K562 (cell line): ENCODE results near the gene BMS1. TPM values are rescaled to one million over a fixed set of nuclear protein-coding genes. Genes with fewer than 3 reads are reported as not detected.

ENCODE experiments used
- ATAC-seq: fragments of 200-7000 bp; cut with Tn5 transposase; 3 replicates; pipeline ENCODE4 v1.9.1; 2020; ENCODE audit warnings: moderate library complexity
- BruUV-seq: library from RNA; stranded (reverse); fragments of 400-500 nt; replicated peaks from 2 replicates; lab custom pipeline; 2021; lab: Mats Ljungman, UMichigan
- CTCF ChIA-PET: fragments of 300-600 bp; formaldehyde crosslinking; extraction: SDS; loops from one replicate; lab custom pipeline; 2021; ENCODE audit warnings: low intra/inter-chr PET ratio; lab: Yijun Ruan, JAX
- POLR2A ChIA-PET: fragments of 300-600, 350-650 bp; sonication (Branson Sonifier 250); formaldehyde crosslinking; extraction: SDS; loops from one replicate; lab custom pipeline; 2021; ENCODE audit warnings: antibody characterized with exemption, inconsistent platforms; lab: Yijun Ruan, JAX
- DNase-seq, 4 experiments: peaks; one replicate each; pipeline versions ENCODE4 v3.0.0 to v3.0.0-alpha.2; 2011 to 2018; ENCODE audit warnings: low spot score in 3 of 4, mixed read lengths in 3 of 4; ENCODE audit errors: extremely low read depth in 1 of 4
- FAIRE-seq: peaks from 2 replicates; lab custom pipeline; 2011; peaks lifted over from hg19 to GRCh38; lab: Jason Lieb, UNC
- H2AFZ ChIP-seq: 2 replicates; pipeline ENCODE4 v1.6.0; 2011; ENCODE audit warnings: low read depth, low read length, control low read depth, inconsistent platforms
- H3K27ac ChIP-seq: fragments of 200-600 bp; 3 replicates; pipeline ENCODE4 v1.8.0; 2011; ENCODE audit warnings: low read depth, mild to moderate bottlenecking, control low read depth, inconsistent platforms, low read length, moderate library complexity, mixed read lengths; ENCODE audit errors: extremely low read depth
- H3K27me3 ChIP-seq, 2 experiments: fragments of 300-600 bp in 1 of 2; 2 replicates in 1 of 2; 3 replicates in 1 of 2; pipeline versions ENCODE4 v1.6.0 to v1.8.0; 2011; ENCODE audit warnings: inconsistent platforms in 2 of 2, low read length in 2 of 2, mild to moderate bottlenecking in 1 of 2, mixed read lengths in 1 of 2, moderate library complexity in 1 of 2; ENCODE audit not compliant: control insufficient read depth in 2 of 2, insufficient read depth in 2 of 2
- H3K36me3 ChIP-seq: fragments of 300-600 bp; 3 replicates; pipeline ENCODE4 v1.8.0; 2011; ENCODE audit warnings: mild to moderate bottlenecking, low read length, inconsistent platforms; ENCODE audit not compliant: control insufficient read depth, insufficient read depth
- H3K4me1 ChIP-seq, 2 experiments: fragments of 200-600 bp in 1 of 2; replicated peaks in 1 of 2; 2 replicates in 1 of 2; 3 replicates in 1 of 2; pipeline versions ENCODE4 v1.5.1 to v1.8.0; 2011; ENCODE audit warnings: inconsistent platforms in 2 of 2, low read length in 2 of 2, mild to moderate bottlenecking in 1 of 2, mixed read lengths in 1 of 2, moderate library complexity in 1 of 2; ENCODE audit not compliant: control insufficient read depth in 2 of 2, insufficient read depth in 2 of 2
- H3K4me2 ChIP-seq: 2 replicates; pipeline ENCODE4 v1.6.1; 2011; ENCODE audit warnings: low read length, control low read depth, inconsistent platforms, mixed read lengths; ENCODE audit not compliant: insufficient read depth
- H3K4me3 ChIP-seq: fragments of 200-600 bp; sonication (generic), shearing (Covaris generic); 2 replicates; pipeline ENCODE4 v1.5.1; 2016; ENCODE audit warnings: control low read depth, inconsistent platforms
- H3K79me2 ChIP-seq: fragments of 200-600 bp; 3 replicates; pipeline ENCODE4 v1.8.0; 2011; ENCODE audit warnings: low read length, inconsistent platforms; ENCODE audit not compliant: control insufficient read depth, insufficient read depth
- H3K9ac ChIP-seq, 2 experiments: 2 replicates each; pipeline versions ENCODE4 v1.6.0 to v1.6.1; 2011; ENCODE audit warnings: low read depth in 2 of 2, low read length in 2 of 2, control low read depth in 1 of 2, inconsistent platforms in 1 of 2, mild to moderate bottlenecking in 1 of 2, mixed read lengths in 1 of 2; ENCODE audit not compliant: insufficient read depth in 1 of 2
- H3K9me1 ChIP-seq: one replicate; pipeline ENCODE4 v1.6.0; 2011; ENCODE audit warnings: inconsistent platforms, mild to moderate bottlenecking, low read length, moderate library complexity; ENCODE audit not compliant: control insufficient read depth, insufficient read depth
- H3K9me3 ChIP-seq: replicated peaks from 2 replicates; pipeline ENCODE4 v1.5.1; 2011; ENCODE audit warnings: low read depth, low read length, inconsistent platforms; ENCODE audit not compliant: control insufficient read depth, insufficient read depth
- H4K20me1 ChIP-seq: replicated peaks from 2 replicates; pipeline ENCODE4 v1.6.1; 2011; ENCODE audit warnings: low read length, inconsistent platforms, mixed read lengths; ENCODE audit not compliant: control insufficient read depth, insufficient read depth
- BCL6 ChIP-seq: fragments of 250-450 bp; sonication (Bioruptor Pico); IDR thresholded peaks from 2 replicates; pipeline ENCODE4 v1.4.0; 2020
- CREBBP ChIP-seq: IDR thresholded peaks from one replicate; pipeline ENCODE4 v1.6.1; 2012; ENCODE audit warnings: low read depth, mild to moderate bottlenecking, control low read depth, inconsistent platforms, low read length
- ETV1 ChIP-seq: fragments of 450-650 bp; conservative IDR thresholded peaks from 2 replicates; pipeline ENCODE4 v1.6.1; 2016; ENCODE audit warnings: missing genetic modification characterization, control low read depth, low read depth, missing compliant biosample characterization
- FOXA3 ChIP-seq, 2 experiments: fragments of 450-650 bp in 1 of 2; sonication (generic) in 1 of 2; formaldehyde crosslinking; IDR thresholded peaks in 1 of 2; conservative IDR thresholded peaks in 1 of 2; 2 replicates each; pipeline versions ENCODE4 v1.4.0 to v1.8.0; 2020 to 2022; ENCODE audit warnings: mild to moderate bottlenecking in 2 of 2, missing genetic modification reagents in 1 of 2
- GATAD2B ChIP-seq: fragments of 450-650 bp; IDR thresholded peaks from 2 replicates; pipeline ENCODE4 v1.6.1; 2017; ENCODE audit warnings: mild to moderate bottlenecking, borderline replicate concordance
- RBM17 ChIP-seq: fragments of 200-400 bp; formaldehyde crosslinking; IDR thresholded peaks from 2 replicates; pipeline ENCODE4 v1.6.1; 2017; ENCODE audit warnings: low read depth, mild to moderate bottlenecking, low read length, borderline replicate concordance
- ZNF444 ChIP-seq: fragments of 250-450 bp; sonication (Bioruptor Pico); IDR thresholded peaks from 2 replicates; pipeline ENCODE4 v1.4.0; 2020; ENCODE audit warnings: mild to moderate bottlenecking, moderate library complexity
- ZNF766 ChIP-seq: fragments of 200-800 bp; sonication (Bioruptor generic); conservative IDR thresholded peaks from 2 replicates; pipeline ENCODE4 v1.6.1; 2016; ENCODE audit warnings: missing genetic modification characterization, missing compliant biosample characterization
- WGBS: fragments of 100-300 bp; shearing (Covaris generic); methylation state at CpG from one replicate; pipeline ENCODE4 v1.1.6; 2016; ENCODE audit warnings: low coverage, mixed read lengths; ENCODE audit not compliant: insufficient coverage; ENCODE audit errors: missing lambda C conversion rate; 5-methylcytosine and 5-hydroxymethylcytosine counted together
- in situ Hi-C: fragments of 300-500 bp; cut with MboI; formaldehyde crosslinking; loops from 4 replicates; pipeline ENCODE4 v1.15.0; 2018; ENCODE audit warnings: inconsistent platforms, mixed read lengths
- intact Hi-C: fragments of 100-400 bp; cut with micrococcal nuclease; formaldehyde crosslinking; loops from 2 replicates; pipeline ENCODE4 v1.14.2; 2022
- polyA plus RNA-seq, 8 experiments: library from polyadenylated mRNA; depleted of rRNA in 4 of 8; stranded (reverse) in 5 of 8; unstranded in 3 of 8; fragments of >200 nt; fragmentation: Nextera tagmentation in 2 of 8; fragmentation: Illumina TruSeq in 1 of 8; extraction: Ambion mirVana in 2 of 8; extraction: Trizol in 1 of 8; gene quantifications; 2 replicates each; pipeline versions ENCODE4 v1.2.1 to v1.2.3, GENCODE V29; 2011 to 2014; ENCODE audit warnings: inconsistent platforms in 1 of 8, missing spikeins in 1 of 8
- total RNA-seq, 7 experiments: library from RNA; depleted of rRNA in 6 of 7; stranded (reverse); fragments of >200 nt in 6 of 7; fragmentation: Illumina TruSeq in 2 of 7; extraction: Trizol in 2 of 7; gene quantifications; 2 replicates each; pipeline versions ENCODE4 v1.2.1 to v1.2.3, GENCODE V29; 2011 to 2021; ENCODE audit warnings: low replicate concordance in 1 of 7
- TF ChIP-seq, protein P1 (sequence below): fragments of 250-450 bp; sonication (Bioruptor Pico); IDR thresholded peaks from 2 replicates; pipeline ENCODE4 v1.4.0; 2020; ENCODE audit warnings: mild to moderate bottlenecking, moderate library complexity
- TF ChIP-seq, protein P2 (sequence below): sonication (generic); formaldehyde crosslinking; IDR thresholded peaks from 2 replicates; pipeline ENCODE4 v1.9.0; 2022; ENCODE audit warnings: mild to moderate bottlenecking, missing genetic modification reagents
- TF ChIP-seq, protein P3 (sequence below): fragments of 250-450 bp; sonication (Bioruptor Pico); IDR thresholded peaks from 2 replicates; pipeline ENCODE4 v1.4.0; 2020
- TF ChIP-seq, protein P4 (sequence below): IDR thresholded peaks from 2 replicates; pipeline ENCODE4 v1.6.1; 2011; ENCODE audit not compliant: insufficient read length; ENCODE audit errors: extremely low read depth

Gene BMS1
- total and polyA plus RNA-seq, 9 of the 15 experiments (the other 6 are each of a cell fraction or from before 2014, with no cell fraction given) = 11.1 to 46.9 (median 32.7) TPM

DNA sequence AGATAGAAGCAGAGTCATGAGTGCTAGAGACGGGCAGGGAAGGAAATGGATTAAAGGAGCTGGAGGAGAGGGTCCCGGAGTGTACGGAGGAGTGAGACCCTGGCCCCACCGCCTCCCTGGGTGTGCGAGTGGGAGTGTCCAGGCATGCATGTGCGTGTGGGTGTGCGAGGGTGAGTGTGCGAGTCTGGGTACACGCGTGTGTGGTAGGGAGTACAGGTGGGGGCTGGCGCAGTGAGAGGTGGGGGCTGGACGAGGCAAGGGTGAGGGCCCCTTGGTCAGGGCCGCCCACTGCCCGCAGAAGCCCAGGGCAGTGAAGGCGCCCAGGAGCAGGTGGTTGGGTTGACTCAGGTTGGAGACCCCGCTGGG lies 97.6 kb downstream of the BMS1 start:
- Histone ChIP-seq H3K27me3 (peaks cover 7 to 34% of the 10 kb centered on the region in 2 experiments; a peak in 4 of 5 replicates), H3K4me1 (peaks cover 0 to 8% of the 10 kb centered on the region in 2 experiments; a peak in 1 of 5 replicates), H3K36me3 (no peaks in the 10 kb centered on the region), H2AFZ (no peak overlapping the region), H3K79me2 (no peaks in the 10 kb centered on the region), H4K20me1 (no peaks in the 10 kb centered on the region; the same call in 1 of the 2 replicates), H3K9me1 (peaks cover 4% of the 10 kb centered on the region), H3K4me2 (no peak overlapping the region), H3K27ac (no peak overlapping the region), H3K9ac (no peak overlapping the region), H3K4me3 (no peak overlapping the region), H3K9me3 (no peaks in the 10 kb centered on the region; the same call in 1 of the 2 replicates)
- ChIA-PET POLR2A (interaction anchor here (0.6 to 1.0 kb wide), 3 partner anchors 9 to 313 kb away, joined by 3 read pairs; no protein-coding TSS in a partner anchor), CTCF (no interaction called here)
- in situ Hi-C loops = no loop called here
- 4% methylated on average over 16 of the region's 16 CpGs for WGBS
- ATAC-seq = no peak
- no peak for FAIRE-seq
- intact Hi-C loops = no loop called here
- DNase-seq = no peak
- BruUV-seq = no TSS peak
- no peak for TF ChIP-seq GATAD2B
- no peak for TF ChIP-seq ETV1 (tag)
- TF ChIP-seq FOXA3 (CRISPR knock-in tag; conservative IDR thresholded peaks at IDR 0.05 in 1 of 2, IDR thresholded peaks at IDR 0.05 in 1 of 2) = no peak
- no peak for TF ChIP-seq RBM17
- TF ChIP-seq, protein P1, sequence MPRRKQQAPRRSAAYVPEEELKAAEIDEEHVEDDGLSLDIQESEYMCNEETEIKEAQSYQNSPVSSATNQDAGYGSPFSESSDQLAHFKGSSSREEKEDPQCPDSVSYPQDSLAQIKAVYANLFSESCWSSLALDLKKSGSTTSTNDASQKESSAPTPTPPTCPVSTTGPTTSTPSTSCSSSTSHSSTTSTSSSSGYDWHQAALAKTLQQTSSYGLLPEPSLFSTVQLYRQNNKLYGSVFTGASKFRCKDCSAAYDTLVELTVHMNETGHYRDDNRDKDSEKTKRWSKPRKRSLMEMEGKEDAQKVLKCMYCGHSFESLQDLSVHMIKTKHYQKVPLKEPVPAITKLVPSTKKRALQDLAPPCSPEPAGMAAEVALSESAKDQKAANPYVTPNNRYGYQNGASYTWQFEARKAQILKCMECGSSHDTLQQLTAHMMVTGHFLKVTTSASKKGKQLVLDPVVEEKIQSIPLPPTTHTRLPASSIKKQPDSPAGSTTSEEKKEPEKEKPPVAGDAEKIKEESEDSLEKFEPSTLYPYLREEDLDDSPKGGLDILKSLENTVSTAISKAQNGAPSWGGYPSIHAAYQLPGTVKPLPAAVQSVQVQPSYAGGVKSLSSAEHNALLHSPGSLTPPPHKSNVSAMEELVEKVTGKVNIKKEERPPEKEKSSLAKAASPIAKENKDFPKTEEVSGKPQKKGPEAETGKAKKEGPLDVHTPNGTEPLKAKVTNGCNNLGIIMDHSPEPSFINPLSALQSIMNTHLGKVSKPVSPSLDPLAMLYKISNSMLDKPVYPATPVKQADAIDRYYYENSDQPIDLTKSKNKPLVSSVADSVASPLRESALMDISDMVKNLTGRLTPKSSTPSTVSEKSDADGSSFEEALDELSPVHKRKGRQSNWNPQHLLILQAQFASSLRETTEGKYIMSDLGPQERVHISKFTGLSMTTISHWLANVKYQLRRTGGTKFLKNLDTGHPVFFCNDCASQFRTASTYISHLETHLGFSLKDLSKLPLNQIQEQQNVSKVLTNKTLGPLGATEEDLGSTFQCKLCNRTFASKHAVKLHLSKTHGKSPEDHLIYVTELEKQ (CRISPR knock-in tag) = no peak
- TF ChIP-seq, protein P2, sequence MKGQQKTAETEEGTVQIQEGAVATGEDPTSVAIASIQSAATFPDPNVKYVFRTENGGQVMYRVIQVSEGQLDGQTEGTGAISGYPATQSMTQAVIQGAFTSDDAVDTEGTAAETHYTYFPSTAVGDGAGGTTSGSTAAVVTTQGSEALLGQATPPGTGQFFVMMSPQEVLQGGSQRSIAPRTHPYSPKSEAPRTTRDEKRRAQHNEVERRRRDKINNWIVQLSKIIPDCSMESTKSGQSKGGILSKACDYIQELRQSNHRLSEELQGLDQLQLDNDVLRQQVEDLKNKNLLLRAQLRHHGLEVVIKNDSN (CRISPR knock-in tag) = no peak
- TF ChIP-seq BCL6 (CRISPR knock-in tag) = no peak
- TF ChIP-seq CREBBP = no peak
- TF ChIP-seq, protein P3, sequence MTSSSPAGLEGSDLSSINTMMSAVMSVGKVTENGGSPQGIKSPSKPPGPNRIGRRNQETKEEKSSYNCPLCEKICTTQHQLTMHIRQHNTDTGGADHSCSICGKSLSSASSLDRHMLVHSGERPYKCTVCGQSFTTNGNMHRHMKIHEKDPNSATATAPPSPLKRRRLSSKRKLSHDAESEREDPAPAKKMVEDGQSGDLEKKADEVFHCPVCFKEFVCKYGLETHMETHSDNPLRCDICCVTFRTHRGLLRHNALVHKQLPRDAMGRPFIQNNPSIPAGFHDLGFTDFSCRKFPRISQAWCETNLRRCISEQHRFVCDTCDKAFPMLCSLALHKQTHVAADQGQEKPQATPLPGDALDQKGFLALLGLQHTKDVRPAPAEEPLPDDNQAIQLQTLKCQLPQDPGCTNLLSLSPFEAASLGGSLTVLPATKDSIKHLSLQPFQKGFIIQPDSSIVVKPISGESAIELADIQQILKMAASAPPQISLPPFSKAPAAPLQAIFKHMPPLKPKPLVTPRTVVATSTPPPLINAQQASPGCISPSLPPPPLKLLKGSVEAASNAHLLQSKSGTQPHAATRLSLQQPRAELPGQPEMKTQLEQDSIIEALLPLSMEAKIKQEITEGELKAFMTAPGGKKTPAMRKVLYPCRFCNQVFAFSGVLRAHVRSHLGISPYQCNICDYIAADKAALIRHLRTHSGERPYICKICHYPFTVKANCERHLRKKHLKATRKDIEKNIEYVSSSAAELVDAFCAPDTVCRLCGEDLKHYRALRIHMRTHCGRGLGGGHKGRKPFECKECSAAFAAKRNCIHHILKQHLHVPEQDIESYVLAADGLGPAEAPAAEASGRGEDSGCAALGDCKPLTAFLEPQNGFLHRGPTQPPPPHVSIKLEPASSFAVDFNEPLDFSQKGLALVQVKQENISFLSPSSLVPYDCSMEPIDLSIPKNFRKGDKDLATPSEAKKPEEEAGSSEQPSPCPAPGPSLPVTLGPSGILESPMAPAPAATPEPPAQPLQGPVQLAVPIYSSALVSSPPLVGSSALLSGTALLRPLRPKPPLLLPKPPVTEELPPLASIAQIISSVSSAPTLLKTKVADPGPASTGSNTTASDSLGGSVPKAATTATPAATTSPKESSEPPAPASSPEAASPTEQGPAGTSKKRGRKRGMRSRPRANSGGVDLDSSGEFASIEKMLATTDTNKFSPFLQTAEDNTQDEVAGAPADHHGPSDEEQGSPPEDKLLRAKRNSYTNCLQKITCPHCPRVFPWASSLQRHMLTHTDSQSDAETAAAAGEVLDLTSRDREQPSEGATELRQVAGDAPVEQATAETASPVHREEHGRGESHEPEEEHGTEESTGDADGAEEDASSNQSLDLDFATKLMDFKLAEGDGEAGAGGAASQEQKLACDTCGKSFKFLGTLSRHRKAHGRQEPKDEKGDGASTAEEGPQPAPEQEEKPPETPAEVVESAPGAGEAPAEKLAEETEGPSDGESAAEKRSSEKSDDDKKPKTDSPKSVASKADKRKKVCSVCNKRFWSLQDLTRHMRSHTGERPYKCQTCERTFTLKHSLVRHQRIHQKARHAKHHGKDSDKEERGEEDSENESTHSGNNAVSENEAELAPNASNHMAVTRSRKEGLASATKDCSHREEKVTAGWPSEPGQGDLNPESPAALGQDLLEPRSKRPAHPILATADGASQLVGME (CRISPR knock-in tag) = no peak
- TF ChIP-seq, protein P4, sequence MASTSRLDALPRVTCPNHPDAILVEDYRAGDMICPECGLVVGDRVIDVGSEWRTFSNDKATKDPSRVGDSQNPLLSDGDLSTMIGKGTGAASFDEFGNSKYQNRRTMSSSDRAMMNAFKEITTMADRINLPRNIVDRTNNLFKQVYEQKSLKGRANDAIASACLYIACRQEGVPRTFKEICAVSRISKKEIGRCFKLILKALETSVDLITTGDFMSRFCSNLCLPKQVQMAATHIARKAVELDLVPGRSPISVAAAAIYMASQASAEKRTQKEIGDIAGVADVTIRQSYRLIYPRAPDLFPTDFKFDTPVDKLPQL = no peak
- TF ChIP-seq ZNF766 (CRISPR knock-in tag) = no peak
- no peak for TF ChIP-seq ZNF444 (CRISPR knock-in tag)
